Fibroblast of mammary gland (primary cell): ENCODE data around the gene C16orf87.
A peak's percentile ranks its signal among the peaks of the same experiment; 100 is the strongest.

Experiments
- DNase-seq: peaks from one replicate; pipeline ENCODE4 v3.0.0-alpha.2; 2010; ENCODE audit warnings: low read depth
- H3K4me3 ChIP-seq: 2 replicates; pipeline ENCODE4 v1.5.1; 2011; ENCODE audit warnings: low read depth, mild to moderate bottlenecking, low read length, moderate library complexity; ENCODE audit not compliant: control insufficient read depth
- TF ChIP-seq, protein P1 (sequence below): conservative IDR thresholded peaks from 2 replicates; pipeline ENCODE4 v1.5.1; 2011; ENCODE audit warnings: low read depth, low read length, inconsistent platforms; ENCODE audit not compliant: control insufficient read depth, insufficient read depth

C16orf87 gene

GRCh38 chr16:46801428-46802049, 29.4 kb downstream of the C16orf87 start:
- TF ChIP-seq, protein P1, sequence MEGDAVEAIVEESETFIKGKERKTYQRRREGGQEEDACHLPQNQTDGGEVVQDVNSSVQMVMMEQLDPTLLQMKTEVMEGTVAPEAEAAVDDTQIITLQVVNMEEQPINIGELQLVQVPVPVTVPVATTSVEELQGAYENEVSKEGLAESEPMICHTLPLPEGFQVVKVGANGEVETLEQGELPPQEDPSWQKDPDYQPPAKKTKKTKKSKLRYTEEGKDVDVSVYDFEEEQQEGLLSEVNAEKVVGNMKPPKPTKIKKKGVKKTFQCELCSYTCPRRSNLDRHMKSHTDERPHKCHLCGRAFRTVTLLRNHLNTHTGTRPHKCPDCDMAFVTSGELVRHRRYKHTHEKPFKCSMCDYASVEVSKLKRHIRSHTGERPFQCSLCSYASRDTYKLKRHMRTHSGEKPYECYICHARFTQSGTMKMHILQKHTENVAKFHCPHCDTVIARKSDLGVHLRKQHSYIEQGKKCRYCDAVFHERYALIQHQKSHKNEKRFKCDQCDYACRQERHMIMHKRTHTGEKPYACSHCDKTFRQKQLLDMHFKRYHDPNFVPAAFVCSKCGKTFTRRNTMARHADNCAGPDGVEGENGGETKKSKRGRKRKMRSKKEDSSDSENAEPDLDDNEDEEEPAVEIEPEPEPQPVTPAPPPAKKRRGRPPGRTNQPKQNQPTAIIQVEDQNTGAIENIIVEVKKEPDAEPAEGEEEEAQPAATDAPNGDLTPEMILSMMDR, result peak; percentile 49
- peak; percentile 18 for DNase-seq
- no peak overlapping the region for H3K4me3 ChIP-seq

DNA sequence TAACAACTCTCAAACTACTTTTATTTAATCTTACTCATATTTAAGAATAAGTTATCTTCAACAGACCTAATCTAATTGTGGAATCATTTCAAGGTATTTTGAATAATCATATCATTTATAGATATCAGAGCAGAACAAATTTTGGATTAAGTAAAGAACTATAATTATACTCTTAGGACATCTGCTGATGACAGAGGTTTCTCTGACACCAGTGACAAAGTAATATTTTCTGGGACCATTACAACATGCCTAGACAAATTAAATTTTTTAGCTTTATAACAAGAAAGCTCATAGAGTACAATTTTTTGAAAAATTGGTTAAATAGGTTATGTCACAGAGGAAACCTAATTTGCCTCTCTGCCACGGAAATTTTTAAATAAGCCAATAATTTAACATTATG, 30.5 kb downstream of the C16orf87 start:
- DNase-seq, result no peak
- TF ChIP-seq, protein P1, result no peak
- H3K4me3 ChIP-seq, result no peak overlapping the region

DNA sequence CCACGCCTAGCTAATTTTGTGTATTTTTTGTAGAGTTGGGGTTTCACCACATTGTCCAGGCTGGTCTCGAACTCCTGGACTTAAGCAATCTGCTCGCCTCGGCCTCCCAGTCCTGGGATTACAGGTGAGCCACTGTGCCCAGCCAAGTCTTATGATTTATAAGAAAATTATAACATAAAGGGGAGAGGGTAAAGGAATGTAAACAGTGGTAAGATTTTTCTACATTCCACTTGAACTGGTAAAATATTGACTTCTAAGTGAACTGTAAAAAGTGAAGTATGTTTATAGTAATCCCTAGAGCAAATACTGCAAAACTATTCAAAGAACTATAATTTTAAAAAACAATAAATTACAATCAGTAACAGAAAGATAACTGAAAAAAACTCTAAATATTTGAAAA, 33.5 kb downstream of the C16orf87 start:
- TF ChIP-seq, protein P1, result no peak
- H3K4me3 ChIP-seq, result no peak overlapping the region

GRCh38 chr16:46796764-46797269, 34.2 kb downstream of the C16orf87 start:
- TF ChIP-seq, protein P1, result no peak
- H3K4me3 ChIP-seq, result no peak overlapping the region
- DNase-seq, result no peak

More for the DNA sequence above, 33.5 kb downstream of the C16orf87 start:
- no peak for DNase-seq

GRCh38 chr16:46793841-46794240, 37.1 kb downstream of the C16orf87 start:
- no peak overlapping the region for H3K4me3 ChIP-seq
- TF ChIP-seq, protein P1, result no peak
- no peak for DNase-seq

- TF ChIP-seq, protein P1, result no peak
- no peak for DNase-seq
- peak overlapping the region; percentile 49 for H3K4me3 ChIP-seq
Observed at GRCh38 chr16:46790599-46791270, 40.2 kb downstream of the C16orf87 start.
